SK-N-SH treated with all-trans-retinoic acid at 6 μM for 48 hours (cell line): Measurements from ENCODE around the gene P2RX3.

Source experiments
- BACH2 ChIP-seq: fragments of 250-450 bp; sonication (Bioruptor Pico); IDR thresholded peaks from 2 replicates; pipeline ENCODE4 v1.9.0; 2021; ENCODE audit warnings: mild to moderate bottlenecking, borderline replicate concordance
- CREB5 ChIP-seq: fragments of 250-450 bp; sonication (Bioruptor Pico); IDR thresholded peaks from 2 replicates; pipeline ENCODE4 v1.5.1; 2020; ENCODE audit warnings: low read depth, mild to moderate bottlenecking, moderate library complexity
- OSR1 ChIP-seq: fragments of 250-450 bp; sonication (Bioruptor Pico); IDR thresholded peaks from 2 replicates; pipeline ENCODE4 v1.8.0; 2022; ENCODE audit warnings: moderate library complexity, mild to moderate bottlenecking, inconsistent platforms
- PATZ1 ChIP-seq: fragments of 250-450 bp; sonication (Bioruptor Pico); IDR thresholded peaks from 2 replicates; pipeline ENCODE4 v1.8.0; 2020; ENCODE audit warnings: mild to moderate bottlenecking, moderate library complexity, borderline replicate concordance
- POU6F1 ChIP-seq: fragments of 250-450 bp; sonication (Bioruptor Pico); IDR thresholded peaks from 2 replicates; pipeline ENCODE4 v1.8.0; 2021; ENCODE audit warnings: low read depth, mild to moderate bottlenecking, moderate library complexity, borderline replicate concordance
- RARB ChIP-seq: fragments of 250-450 bp; sonication (Bioruptor Pico); IDR thresholded peaks from 2 replicates; pipeline ENCODE4 v1.8.0; 2021; ENCODE audit warnings: mild to moderate bottlenecking, moderate library complexity
- SNAI2 ChIP-seq: fragments of 250-450 bp; sonication (Bioruptor Pico); IDR thresholded peaks from 2 replicates; pipeline ENCODE4 v1.5.0; 2020; ENCODE audit warnings: mild to moderate bottlenecking, moderate library complexity
- TCF4 ChIP-seq: fragments of 250-450 bp; sonication (Bioruptor Pico); IDR thresholded peaks from 2 replicates; pipeline ENCODE4 v1.8.0; 2021; ENCODE audit warnings: mild to moderate bottlenecking, moderate library complexity, borderline replicate concordance
- ZFP3 ChIP-seq: fragments of 250-450 bp; sonication (Bioruptor Pico); IDR thresholded peaks from 2 replicates; pipeline ENCODE4 v1.5.0; 2020; ENCODE audit warnings: mild to moderate bottlenecking, moderate library complexity
- ZFP30 ChIP-seq: fragments of 450-650 bp; formaldehyde crosslinking; IDR thresholded peaks from 2 replicates; pipeline ENCODE4 v1.5.0; 2022; ENCODE audit warnings: mild to moderate bottlenecking, moderate library complexity
- ZNF565 ChIP-seq: fragments of 450-650 bp; formaldehyde crosslinking; conservative IDR thresholded peaks from 2 replicates; pipeline ENCODE4 v1.5.0; 2020; ENCODE audit warnings: low read depth, mild to moderate bottlenecking, moderate library complexity

GRCh38 chr11:57364851-57365660 lies 26.9 kb downstream of the P2RX3 start:
- no peak for TF ChIP-seq ZFP3
- TF ChIP-seq PATZ1 (CRISPR knock-in tag): no peak
- TF ChIP-seq SNAI2 (CRISPR knock-in tag): no peak
- no peak for TF ChIP-seq CREB5 (CRISPR knock-in tag)
- no peak for TF ChIP-seq TCF4 (CRISPR knock-in tag)
- no peak for TF ChIP-seq RARB (CRISPR knock-in tag)
- no peak for TF ChIP-seq ZFP30 (CRISPR knock-in tag)
- TF ChIP-seq POU6F1: no peak
- TF ChIP-seq ZNF565 (CRISPR knock-in tag): no peak
- no peak for TF ChIP-seq OSR1
- no peak for TF ChIP-seq BACH2
